Activated gamma-delta T cell treated with anti-CD3 and anti-CD28 coated beads, Interleukin-2, amount 50 U/mL, for 16 hours (primary cell): ENCODE measurements around the gene LDLRAD3.

ENCODE experiments used
- DNase-seq: peaks from one replicate; pipeline ENCODE4 v3.0.0-alpha.2; 2020; ENCODE audit warnings: low read depth

LDLRAD3 gene

GRCh38 chr11:36271794-36272407, 328.0 kb downstream of the LDLRAD3 start:
- no peak for DNase-seq

DNA sequence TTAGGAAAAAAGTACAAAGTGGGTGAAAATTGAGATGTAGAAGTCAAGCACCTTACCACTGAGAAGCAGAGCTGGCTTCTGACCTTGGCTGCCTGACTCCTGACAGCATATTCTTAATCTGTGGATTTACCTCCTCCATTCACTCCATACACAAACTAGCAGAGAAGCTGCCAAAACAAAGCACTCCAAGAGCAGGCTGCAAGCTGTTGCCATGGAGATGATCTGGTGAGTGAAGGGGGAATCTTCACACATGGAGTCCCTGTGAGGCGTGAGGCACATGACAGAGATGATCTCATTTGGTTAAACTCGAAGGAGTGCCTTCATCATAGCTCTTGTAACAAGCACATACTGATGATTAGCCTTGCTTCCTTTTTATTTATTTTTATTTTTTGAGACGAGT, 329.2 kb downstream of the LDLRAD3 start:
- DNase-seq, result no peak

DNA sequence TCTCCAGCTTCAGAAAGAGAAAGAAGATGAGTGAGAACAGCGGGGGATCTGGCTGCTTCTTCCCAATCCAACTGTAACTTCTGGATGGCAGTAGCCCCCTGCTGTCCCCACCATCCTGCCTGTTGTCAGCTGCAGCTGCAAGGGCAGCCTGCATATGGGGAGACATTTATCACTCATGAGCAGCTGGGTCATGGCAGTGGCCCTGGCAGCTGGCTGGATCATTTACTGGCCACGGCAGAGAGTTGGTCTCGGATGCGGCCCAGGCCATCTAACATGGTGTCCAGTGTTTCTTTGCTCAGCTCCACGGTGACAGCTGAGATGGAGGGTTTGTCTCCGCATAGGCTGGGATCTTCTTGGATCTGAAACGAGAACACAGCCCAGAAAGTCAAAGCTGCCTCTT, 330.6 kb downstream of the LDLRAD3 start:
- no peak for DNase-seq

- no peak for DNase-seq
Measured at GRCh38 chr11:36278531-36279282, 334.8 kb downstream of the LDLRAD3 start.

GRCh38 chr11:36280531-36280930, 336.7 kb downstream of the LDLRAD3 start:
- DNase-seq, result no peak
